Neuronal stem cell (in vitro differentiated cells): Measurements from ENCODE around the gene KPTN.

Source experiments
- DNase-seq: peaks from one replicate; pipeline ENCODE4 v3.0.0-alpha.2; 2013; ENCODE audit warnings: low spot score
- H2AFZ ChIP-seq: one replicate; pipeline ENCODE4 v1.6.1; 2013; ENCODE audit warnings: mild to moderate bottlenecking, low read length, inconsistent platforms
- H2AK5ac ChIP-seq: 2 replicates; pipeline ENCODE4 v1.6.1; 2013; ENCODE audit warnings: low read depth, mild to moderate bottlenecking, inconsistent platforms, low read length, moderate library complexity, mixed read lengths
- H2BK120ac ChIP-seq: 2 replicates; pipeline ENCODE4 v1.6.1; 2013; ENCODE audit warnings: low read depth, mild to moderate bottlenecking, inconsistent platforms, low read length, moderate library complexity, mixed read lengths
- H2BK12ac ChIP-seq: one replicate; pipeline ENCODE4 v1.6.1; 2013; ENCODE audit warnings: low read length, inconsistent platforms
- H2BK15ac ChIP-seq: 2 replicates; pipeline ENCODE4 v1.6.1; 2013; ENCODE audit warnings: mild to moderate bottlenecking, low read length, inconsistent platforms, mixed read lengths
- H2BK5ac ChIP-seq: one replicate; pipeline ENCODE4 v1.6.1; 2013; ENCODE audit warnings: inconsistent platforms, mild to moderate bottlenecking, low read length, moderate library complexity
- H3K14ac ChIP-seq: one replicate; pipeline ENCODE4 v1.6.1; 2013; ENCODE audit warnings: low read length, inconsistent platforms
- H3K18ac ChIP-seq: 2 replicates; pipeline ENCODE4 v1.6.1; 2013; ENCODE audit warnings: low read length, inconsistent platforms
- H3K23ac ChIP-seq: 2 replicates; pipeline ENCODE4 v1.6.1; 2013; ENCODE audit warnings: low read depth, mild to moderate bottlenecking, mixed read lengths, low read length, inconsistent platforms; ENCODE audit not compliant: poor library complexity
- H3K27ac ChIP-seq: replicated peaks from 3 replicates; pipeline ENCODE4 v1.5.1; 2013; ENCODE audit warnings: low read length, inconsistent platforms
- H3K27me3 ChIP-seq, 3 experiments: 2 replicates each; pipeline ENCODE4 v1.6.1; 2013; ENCODE audit warnings: low read length in 3 of 3, mild to moderate bottlenecking in 2 of 3, inconsistent platforms in 1 of 3, low read depth in 1 of 3, mixed read lengths in 1 of 3, moderate library complexity in 1 of 3; ENCODE audit not compliant: control insufficient read depth in 3 of 3, insufficient read depth in 3 of 3
- H3K36me3 ChIP-seq, 2 donors: replicated peaks in 1 of 2; 2 replicates each; pipeline ENCODE4 v1.6.1; 2013; ENCODE audit warnings: low read length in 2 of 2; ENCODE audit not compliant: control insufficient read depth in 2 of 2, insufficient read depth in 2 of 2
- H3K4ac ChIP-seq: 2 replicates; pipeline ENCODE4 v1.6.1; 2013; ENCODE audit warnings: inconsistent platforms, mild to moderate bottlenecking, low read length, moderate library complexity
- H3K4me1 ChIP-seq, 2 donors: 1 replicate in 1 of 2; 2 replicates in 1 of 2; pipeline ENCODE4 v1.6.1; 2013; ENCODE audit warnings: low read length in 2 of 2, low read depth in 1 of 2; ENCODE audit not compliant: control insufficient read depth in 2 of 2, insufficient read depth in 1 of 2
- H3K4me2 ChIP-seq: one replicate; pipeline ENCODE4 v1.6.1; 2013; ENCODE audit warnings: mild to moderate bottlenecking, low read length, inconsistent platforms; ENCODE audit not compliant: insufficient read depth, poor library complexity, severe bottlenecking
- H3K4me3 ChIP-seq, 2 donors: 2 replicates each; pipeline ENCODE4 v1.5.1; 2013; ENCODE audit warnings: low read length in 2 of 2, mild to moderate bottlenecking in 2 of 2, inconsistent platforms in 1 of 2, moderate library complexity in 1 of 2
- H3K79me1 ChIP-seq: one replicate; pipeline ENCODE4 v1.6.1; 2013; ENCODE audit warnings: low read depth, mild to moderate bottlenecking, inconsistent platforms, low read length, moderate library complexity
- H3K9ac ChIP-seq: one replicate; pipeline ENCODE4 v1.6.1; 2013; ENCODE audit warnings: mild to moderate bottlenecking, low read depth, low read length, inconsistent platforms; ENCODE audit not compliant: poor library complexity
- H3K9me3 ChIP-seq, 2 donors: replicated peaks in 1 of 2; 2 replicates each; pipeline versions ENCODE3 to v1.6.1; 2013; ENCODE audit warnings: low read length in 2 of 2, mild to moderate bottlenecking in 2 of 2, inconsistent platforms in 1 of 2, low read depth in 1 of 2, mixed read lengths in 1 of 2, moderate library complexity in 1 of 2; ENCODE audit not compliant: control insufficient read depth in 2 of 2, insufficient read depth in 1 of 2
- H4K8ac ChIP-seq: one replicate; pipeline ENCODE4 v1.6.1; 2013; ENCODE audit warnings: low read depth, mild to moderate bottlenecking, inconsistent platforms, low read length, moderate library complexity
- H4K91ac ChIP-seq: one replicate; pipeline ENCODE4 v1.6.1; 2013; ENCODE audit warnings: low read length, low read depth, mild to moderate bottlenecking, inconsistent platforms; ENCODE audit not compliant: poor library complexity
- WGBS, 2 donors: extraction: QIAGEN DNeasy Blood & Tissue Kit; methylation state at CpG; one replicate each; pipeline ENCODE4 v1.1.7; 2013; ENCODE audit warnings: missing lambda C conversion rate in 2 of 2, mixed read lengths in 1 of 2; ENCODE audit not compliant: insufficient read length in 2 of 2, insufficient replicate concordance in 1 of 2; ENCODE audit errors: extremely low coverage in 2 of 2; 5-methylcytosine and 5-hydroxymethylcytosine counted together

Gene KPTN

DNA sequence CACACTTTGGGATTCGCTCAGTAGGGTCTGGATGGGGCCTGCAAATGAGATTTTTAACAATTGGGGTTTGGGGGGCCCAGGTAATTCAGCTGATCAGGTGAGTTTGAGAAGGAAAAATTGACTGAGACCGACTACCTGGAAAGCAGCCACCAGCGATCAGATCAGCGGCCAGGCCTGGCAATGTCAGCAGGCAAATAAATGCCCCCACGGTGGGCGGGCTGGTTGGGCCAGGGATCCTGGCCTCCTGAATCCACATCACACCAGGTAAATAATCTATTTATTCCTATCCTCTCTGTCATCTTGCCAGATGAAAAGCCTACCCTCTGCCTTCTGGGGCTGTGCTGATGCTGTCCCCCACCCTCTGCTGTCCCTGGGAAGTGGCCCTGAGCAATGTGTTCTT is 21.5 kb upstream of the KPTN start:
- Histone ChIP-seq H3K4me3 (no peak overlapping the region), H2BK15ac (no peak overlapping the region), H3K14ac (no peak overlapping the region), H2BK120ac (no peak overlapping the region), H3K4me2 (no peak overlapping the region), H4K8ac (no peak overlapping the region), H3K79me1 (peaks cover 9% of the 10 kb centered on the region), H3K9me3 (no peaks in the 10 kb centered on the region), H2BK5ac (no peak overlapping the region), H2BK12ac (no peak overlapping the region), H2AK5ac (no peak overlapping the region), H3K4me1 (peaks cover 0 to 13% of the 10 kb centered on the region in 2 donors), H2AFZ (no peak overlapping the region), H3K27me3 (no peaks in the 10 kb centered on the region), H3K9ac (no peak overlapping the region), H3K4ac (no peak overlapping the region), H4K91ac (no peak overlapping the region), H3K27ac (no peak overlapping the region), H3K36me3 (peaks cover 6 to 33% of the 10 kb centered on the region in 2 donors), H3K23ac (no peak overlapping the region), H3K18ac (no peak overlapping the region)
- no peak for DNase-seq
- WGBS, 2 donors: no CpG with 5 or more reads among the region's 6 CpGs

DNA sequence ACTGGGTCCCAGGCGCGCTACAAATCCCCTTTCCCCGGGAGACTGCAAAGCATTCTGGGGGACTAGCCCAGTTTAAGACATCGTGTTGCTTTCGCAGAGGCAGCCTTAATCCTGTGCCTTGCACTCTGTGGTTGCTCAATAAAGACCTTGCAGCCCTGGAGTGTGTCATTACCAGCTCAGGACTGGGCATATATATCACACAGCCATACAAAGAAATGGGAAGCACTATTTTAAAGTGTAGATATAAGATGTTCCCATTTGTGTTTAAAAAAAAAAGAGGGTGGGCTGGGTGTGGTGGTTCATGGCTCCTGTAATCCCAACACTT is 19.8 kb upstream of the KPTN start:
- Histone ChIP-seq H3K36me3 (peaks cover 12 to 46% of the 10 kb centered on the region in 2 donors), H2BK120ac (no peak overlapping the region), H3K4ac (no peak overlapping the region), H2BK5ac (no peak overlapping the region), H2AK5ac (no peak overlapping the region), H3K14ac (no peak overlapping the region), H4K91ac (no peak overlapping the region), H3K79me1 (peaks cover 9% of the 10 kb centered on the region), H3K4me1 (peaks cover 0 to 13% of the 10 kb centered on the region in 2 donors), H3K27me3 (no peaks in the 10 kb centered on the region), H3K18ac (no peak overlapping the region), H3K4me3 (no peak overlapping the region), H2BK15ac (no peak overlapping the region), H3K4me2 (no peak overlapping the region), H3K27ac (no peak overlapping the region), H3K23ac (no peak overlapping the region), H4K8ac (no peak overlapping the region), H2BK12ac (no peak overlapping the region), H3K9me3 (no peaks in the 10 kb centered on the region), H2AFZ (no peak overlapping the region), H3K9ac (no peak overlapping the region)
- DNase-seq: no peak
- no CpG with 5 or more reads among the region's 5 CpGs for WGBS, 2 donors

DNA sequence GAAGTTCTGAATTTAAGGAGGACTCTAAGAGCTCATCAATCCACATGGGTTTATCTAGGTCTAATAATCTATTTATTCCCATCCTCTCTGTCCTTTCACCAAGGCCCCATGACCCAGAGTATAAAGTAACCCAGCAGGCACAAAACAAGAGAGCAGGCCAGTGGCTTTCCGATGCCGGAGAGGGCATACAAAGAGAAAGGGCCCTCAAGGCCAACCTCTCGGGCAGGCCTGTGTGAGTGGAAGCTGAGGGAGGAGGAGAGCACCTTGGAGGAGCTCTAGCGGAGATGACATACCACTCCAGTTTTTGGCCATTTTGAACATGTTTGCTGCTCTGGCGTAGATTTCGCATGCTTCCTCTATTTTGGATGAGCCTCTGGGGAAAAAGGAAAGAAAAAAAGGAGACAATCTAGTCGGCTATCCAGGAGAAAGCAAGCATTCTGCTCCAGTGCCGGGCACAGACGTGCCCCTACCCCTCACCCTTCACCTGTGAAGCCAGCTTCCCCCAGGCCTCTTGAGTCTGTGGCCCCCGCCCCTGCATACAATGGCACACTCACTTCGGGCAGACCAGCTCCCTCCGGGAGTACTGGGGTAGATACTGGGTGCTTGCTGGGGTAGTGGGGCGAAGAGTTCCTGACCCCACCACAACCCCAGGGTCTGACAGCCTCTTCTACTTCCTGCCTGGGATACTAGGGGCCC is 19.3 kb upstream of the KPTN start:
- no peak overlapping the region for H3K4ac ChIP-seq
- no peak for DNase-seq
- no peak overlapping the region for H4K8ac ChIP-seq
- no peak overlapping the region for H2BK15ac ChIP-seq
- H3K4me2 ChIP-seq: no peak overlapping the region
- H3K9me3 ChIP-seq: no peaks in the 10 kb centered on the region
- no peak overlapping the region for H2BK12ac ChIP-seq
- H3K14ac ChIP-seq: no peak overlapping the region
- H3K36me3 ChIP-seq: peaks cover 12 to 47% of the 10 kb centered on the region in 2 donors
- no CpG with 5 or more reads among the region's 13 CpGs for WGBS, 2 donors
- no peak overlapping the region for H2BK120ac ChIP-seq
- no peak overlapping the region for H3K4me3 ChIP-seq
- H3K4me1 ChIP-seq: peaks cover 0 to 13% of the 10 kb centered on the region in 2 donors
- H2BK5ac ChIP-seq: no peak overlapping the region
- H3K27ac ChIP-seq: no peak overlapping the region
- no peak overlapping the region for H3K23ac ChIP-seq
- H3K79me1 ChIP-seq: peaks cover 9% of the 10 kb centered on the region
- no peak overlapping the region for H3K9ac ChIP-seq
- no peak overlapping the region for H2AK5ac ChIP-seq
- H4K91ac ChIP-seq: no peak overlapping the region
- no peaks in the 10 kb centered on the region for H3K27me3 ChIP-seq
- no peak overlapping the region for H2AFZ ChIP-seq
- H3K18ac ChIP-seq: no peak overlapping the region

DNA sequence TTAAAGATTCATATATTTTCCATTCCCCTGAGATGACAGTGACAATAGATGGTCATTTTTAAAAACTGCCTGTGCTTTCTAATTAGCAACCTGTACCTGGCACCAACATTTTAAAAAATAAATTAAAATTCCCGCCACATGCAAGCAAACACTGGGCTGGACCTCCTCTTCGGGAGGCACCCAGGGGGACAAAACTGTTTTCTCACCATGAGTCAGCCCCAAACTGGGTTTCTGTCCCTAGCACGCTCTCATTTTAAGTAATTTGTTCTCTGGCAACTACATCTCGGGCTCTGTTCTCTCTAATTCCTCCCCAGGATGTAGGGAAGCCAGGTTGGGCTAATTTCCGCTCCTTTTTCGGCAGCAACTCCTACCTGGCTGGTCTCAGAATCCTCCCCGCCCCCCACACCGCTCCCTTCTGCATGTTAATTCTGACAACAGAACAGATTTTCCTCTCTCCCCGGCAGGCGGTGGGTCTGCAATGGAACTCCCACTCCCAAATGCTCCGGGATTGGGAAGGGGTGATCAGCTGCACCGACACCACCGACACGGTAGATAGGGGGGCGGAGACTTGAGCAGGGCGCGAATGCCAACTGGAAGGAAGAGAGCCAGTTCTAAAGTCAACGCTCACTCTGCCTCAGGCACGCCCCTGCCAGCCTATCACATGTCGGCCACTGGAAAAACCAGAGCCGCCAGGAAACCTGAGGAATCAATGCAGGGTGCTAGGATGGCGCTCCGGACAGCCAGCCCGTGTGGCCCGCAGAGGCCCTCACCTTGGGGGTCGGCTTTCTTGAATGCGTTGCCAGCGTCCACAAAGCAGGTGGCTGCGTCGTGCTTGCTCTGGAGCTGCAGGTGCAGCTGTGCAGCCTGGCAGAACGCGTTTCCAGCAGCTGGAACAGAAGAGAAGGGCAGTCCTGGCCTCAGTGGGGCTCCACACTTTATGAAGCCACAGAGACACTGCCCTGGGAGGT is 16.1 kb upstream of the KPTN start:
- Histone ChIP-seq H2BK12ac (no peak overlapping the region), H2BK15ac (no peak overlapping the region), H3K4ac (no peak overlapping the region), H3K4me3 (no peak overlapping the region), H3K9me3 (no peaks in the 10 kb centered on the region), H2AFZ (no peak overlapping the region), H2AK5ac (no peak overlapping the region), H3K36me3 (peaks cover 14 to 64% of the 10 kb centered on the region in 2 donors), H2BK120ac (no peak overlapping the region), H2BK5ac (no peak overlapping the region), H4K91ac (no peak overlapping the region), H3K4me1 (no peaks in the 10 kb centered on the region), H3K79me1 (peaks cover 12% of the 10 kb centered on the region), H4K8ac (no peak overlapping the region), H3K14ac (no peak overlapping the region), H3K23ac (no peak overlapping the region), H3K18ac (peak overlapping the region; percentile 66), H3K9ac (peak overlapping the region; percentile 56), H3K4me2 (no peak overlapping the region), H3K27me3 (no peaks in the 10 kb centered on the region), H3K27ac (no peak overlapping the region)
- no CpG with 5 or more reads among the region's 32 CpGs for WGBS, 2 donors
- no peak for DNase-seq
